Measurements from ENCODE around the gene VPS45.

VPS45 gene

DNA sequence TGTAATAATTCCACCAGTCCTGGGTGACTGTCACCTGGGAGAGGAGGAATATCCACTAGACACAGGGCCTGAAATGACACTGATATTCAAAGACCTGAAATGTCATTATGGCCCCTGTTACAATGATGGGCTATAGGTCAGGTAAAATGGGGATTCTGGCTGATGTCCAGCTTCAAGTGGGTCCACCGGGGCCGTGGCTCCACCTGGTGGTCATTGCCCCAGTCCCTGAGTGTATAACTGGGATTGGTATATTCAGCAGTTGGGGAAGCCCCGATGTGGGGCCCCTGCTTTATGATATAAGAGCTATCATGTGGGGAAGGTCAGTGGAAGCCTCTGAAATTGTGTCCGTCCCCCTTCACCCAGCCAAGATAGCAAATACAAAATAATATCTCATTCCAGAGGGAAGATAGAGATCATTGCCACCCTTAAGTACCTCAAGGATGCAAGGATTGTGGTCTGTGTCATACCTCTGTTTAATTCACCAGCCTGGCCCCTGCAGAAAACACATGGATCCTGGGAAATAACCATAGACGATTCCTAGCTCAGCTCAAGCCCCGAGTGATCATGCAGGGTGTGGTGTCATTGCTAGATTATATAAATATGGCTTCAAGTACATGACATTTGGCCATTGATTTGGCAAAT is 101.5 kb downstream of the VPS45 start:
- H3K9me3 ChIP-seq (ENCODE audit: control insufficient read depth, insufficient read depth, low read depth, low read length) = no peaks in the 10 kb centered on the region
- POLR2A ChIA-PET = interaction anchor here (1.1 kb wide), 1 partner anchor 281 kb away, joined by 4 read pairs; a partner anchor contains a TSS
- H3K4me1 ChIP-seq (ENCODE audit: control insufficient read depth, insufficient read depth, low read length) = no peaks in the 10 kb centered on the region
- no peak overlapping the region for H3K27ac ChIP-seq (ENCODE audit: extremely low read depth, low read depth, low read length)
- no peaks in the 10 kb centered on the region for H3K36me3 ChIP-seq (ENCODE audit: control insufficient read depth in 2 of 2, insufficient read depth in 1 of 2, low read length in 2 of 2)
- H3K4me3 ChIP-seq (ENCODE audit: low read depth, low read length) = no peak overlapping the region
- CTCF ChIA-PET = interaction anchor here (0.5 to 5.2 kb wide), 34 partner anchors 9 to 703 kb away, joined by 3 to 37 read pairs (median 3); partner anchors contain the start of gene VPS45
- TF ChIP-seq BCL11A (tag by site-specific recombination; IDR thresholded peaks at IDR 0.05; ENCODE audit: low read depth) = no peak
- 0 out of 2 replicates have a peak, but pooled peaks have one; percentile 8 for TF ChIP-seq GLIS1 (tag by site-specific recombination; IDR thresholded peaks at IDR 0.05)
- peak; percentile 37; the same call in 1 of the 2 replicates for TF ChIP-seq ZNF501 (tag by site-specific recombination; IDR thresholded peaks at IDR 0.05)
- TF ChIP-seq ZSCAN16 (tag by site-specific recombination; IDR thresholded peaks at IDR 0.05) = no peak
- TF ChIP-seq, protein P1, sequence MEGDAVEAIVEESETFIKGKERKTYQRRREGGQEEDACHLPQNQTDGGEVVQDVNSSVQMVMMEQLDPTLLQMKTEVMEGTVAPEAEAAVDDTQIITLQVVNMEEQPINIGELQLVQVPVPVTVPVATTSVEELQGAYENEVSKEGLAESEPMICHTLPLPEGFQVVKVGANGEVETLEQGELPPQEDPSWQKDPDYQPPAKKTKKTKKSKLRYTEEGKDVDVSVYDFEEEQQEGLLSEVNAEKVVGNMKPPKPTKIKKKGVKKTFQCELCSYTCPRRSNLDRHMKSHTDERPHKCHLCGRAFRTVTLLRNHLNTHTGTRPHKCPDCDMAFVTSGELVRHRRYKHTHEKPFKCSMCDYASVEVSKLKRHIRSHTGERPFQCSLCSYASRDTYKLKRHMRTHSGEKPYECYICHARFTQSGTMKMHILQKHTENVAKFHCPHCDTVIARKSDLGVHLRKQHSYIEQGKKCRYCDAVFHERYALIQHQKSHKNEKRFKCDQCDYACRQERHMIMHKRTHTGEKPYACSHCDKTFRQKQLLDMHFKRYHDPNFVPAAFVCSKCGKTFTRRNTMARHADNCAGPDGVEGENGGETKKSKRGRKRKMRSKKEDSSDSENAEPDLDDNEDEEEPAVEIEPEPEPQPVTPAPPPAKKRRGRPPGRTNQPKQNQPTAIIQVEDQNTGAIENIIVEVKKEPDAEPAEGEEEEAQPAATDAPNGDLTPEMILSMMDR (tag by site-specific recombination; IDR thresholded peaks at IDR 0.05) = peak; percentile 67
- TF ChIP-seq ZNF529 (tag by site-specific recombination; IDR thresholded peaks at IDR 0.05; ENCODE audit: insufficient replicate concordance) = no peak
- TF ChIP-seq MZF1 (tag by site-specific recombination; IDR thresholded peaks at IDR 0.05; ENCODE audit: borderline replicate concordance) = peak; percentile 100
- TF ChIP-seq, protein P2, sequence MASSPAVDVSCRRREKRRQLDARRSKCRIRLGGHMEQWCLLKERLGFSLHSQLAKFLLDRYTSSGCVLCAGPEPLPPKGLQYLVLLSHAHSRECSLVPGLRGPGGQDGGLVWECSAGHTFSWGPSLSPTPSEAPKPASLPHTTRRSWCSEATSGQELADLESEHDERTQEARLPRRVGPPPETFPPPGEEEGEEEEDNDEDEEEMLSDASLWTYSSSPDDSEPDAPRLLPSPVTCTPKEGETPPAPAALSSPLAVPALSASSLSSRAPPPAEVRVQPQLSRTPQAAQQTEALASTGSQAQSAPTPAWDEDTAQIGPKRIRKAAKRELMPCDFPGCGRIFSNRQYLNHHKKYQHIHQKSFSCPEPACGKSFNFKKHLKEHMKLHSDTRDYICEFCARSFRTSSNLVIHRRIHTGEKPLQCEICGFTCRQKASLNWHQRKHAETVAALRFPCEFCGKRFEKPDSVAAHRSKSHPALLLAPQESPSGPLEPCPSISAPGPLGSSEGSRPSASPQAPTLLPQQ (tag by site-specific recombination; IDR thresholded peaks at IDR 0.05) = peak; percentile 97
- TF ChIP-seq, protein P3, sequence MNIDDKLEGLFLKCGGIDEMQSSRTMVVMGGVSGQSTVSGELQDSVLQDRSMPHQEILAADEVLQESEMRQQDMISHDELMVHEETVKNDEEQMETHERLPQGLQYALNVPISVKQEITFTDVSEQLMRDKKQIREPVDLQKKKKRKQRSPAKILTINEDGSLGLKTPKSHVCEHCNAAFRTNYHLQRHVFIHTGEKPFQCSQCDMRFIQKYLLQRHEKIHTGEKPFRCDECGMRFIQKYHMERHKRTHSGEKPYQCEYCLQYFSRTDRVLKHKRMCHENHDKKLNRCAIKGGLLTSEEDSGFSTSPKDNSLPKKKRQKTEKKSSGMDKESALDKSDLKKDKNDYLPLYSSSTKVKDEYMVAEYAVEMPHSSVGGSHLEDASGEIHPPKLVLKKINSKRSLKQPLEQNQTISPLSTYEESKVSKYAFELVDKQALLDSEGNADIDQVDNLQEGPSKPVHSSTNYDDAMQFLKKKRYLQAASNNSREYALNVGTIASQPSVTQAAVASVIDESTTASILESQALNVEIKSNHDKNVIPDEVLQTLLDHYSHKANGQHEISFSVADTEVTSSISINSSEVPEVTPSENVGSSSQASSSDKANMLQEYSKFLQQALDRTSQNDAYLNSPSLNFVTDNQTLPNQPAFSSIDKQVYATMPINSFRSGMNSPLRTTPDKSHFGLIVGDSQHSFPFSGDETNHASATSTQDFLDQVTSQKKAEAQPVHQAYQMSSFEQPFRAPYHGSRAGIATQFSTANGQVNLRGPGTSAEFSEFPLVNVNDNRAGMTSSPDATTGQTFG (tag by site-specific recombination; IDR thresholded peaks at IDR 0.05; ENCODE audit: borderline replicate concordance) = no peak
- no peak for TF ChIP-seq ZNF112 (tag by site-specific recombination; IDR thresholded peaks at IDR 0.05)
- no peak for TF ChIP-seq PRDM1 (tag by site-specific recombination; IDR thresholded peaks at IDR 0.05)
- TF ChIP-seq ZNF391 (tag by site-specific recombination; IDR thresholded peaks at IDR 0.05; ENCODE audit: borderline replicate concordance, low read depth) = no peak
- no peak for TF ChIP-seq KLF16 (tag by site-specific recombination; IDR thresholded peaks at IDR 0.05)
- no peak for TF ChIP-seq TRIM28 (IDR thresholded peaks at IDR 0.05; ENCODE audit: borderline replicate concordance, low read length)
- 0 out of 2 replicates have a peak, but pooled peaks have one; percentile 25 for TF ChIP-seq ZEB2 (tag by site-specific recombination; IDR thresholded peaks at IDR 0.05)
- TF ChIP-seq, protein P4, sequence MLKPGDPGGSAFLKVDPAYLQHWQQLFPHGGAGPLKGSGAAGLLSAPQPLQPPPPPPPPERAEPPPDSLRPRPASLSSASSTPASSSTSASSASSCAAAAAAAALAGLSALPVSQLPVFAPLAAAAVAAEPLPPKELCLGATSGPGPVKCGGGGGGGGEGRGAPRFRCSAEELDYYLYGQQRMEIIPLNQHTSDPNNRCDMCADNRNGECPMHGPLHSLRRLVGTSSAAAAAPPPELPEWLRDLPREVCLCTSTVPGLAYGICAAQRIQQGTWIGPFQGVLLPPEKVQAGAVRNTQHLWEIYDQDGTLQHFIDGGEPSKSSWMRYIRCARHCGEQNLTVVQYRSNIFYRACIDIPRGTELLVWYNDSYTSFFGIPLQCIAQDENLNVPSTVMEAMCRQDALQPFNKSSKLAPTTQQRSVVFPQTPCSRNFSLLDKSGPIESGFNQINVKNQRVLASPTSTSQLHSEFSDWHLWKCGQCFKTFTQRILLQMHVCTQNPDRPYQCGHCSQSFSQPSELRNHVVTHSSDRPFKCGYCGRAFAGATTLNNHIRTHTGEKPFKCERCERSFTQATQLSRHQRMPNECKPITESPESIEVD (tag by site-specific recombination; IDR thresholded peaks at IDR 0.05) = no peak
- no peak for TF ChIP-seq ZNF354C (tag by site-specific recombination; IDR thresholded peaks at IDR 0.05; ENCODE audit: borderline replicate concordance, low read depth)
- TF ChIP-seq ZNF670 (tag by site-specific recombination; IDR thresholded peaks at IDR 0.05; ENCODE audit: low read depth) = no peak
- no peak for TF ChIP-seq IKZF3 (tag by site-specific recombination; IDR thresholded peaks at IDR 0.05)
- 0 out of 2 replicates have a peak, but pooled peaks have one; percentile 10 for TF ChIP-seq ZNF184 (tag by site-specific recombination; IDR thresholded peaks at IDR 0.05)
- no peak for TF ChIP-seq FEZF1 (tag by site-specific recombination; IDR thresholded peaks at IDR 0.05)
- no peak for TF ChIP-seq WT1 (tag by site-specific recombination; IDR thresholded peaks at IDR 0.05)
- TF ChIP-seq, protein P5, sequence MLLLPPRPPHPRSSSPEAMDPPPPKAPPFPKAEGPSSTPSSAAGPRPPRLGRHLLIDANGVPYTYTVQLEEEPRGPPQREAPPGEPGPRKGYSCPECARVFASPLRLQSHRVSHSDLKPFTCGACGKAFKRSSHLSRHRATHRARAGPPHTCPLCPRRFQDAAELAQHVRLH (tag by site-specific recombination; IDR thresholded peaks at IDR 0.05) = no peak
- TF ChIP-seq ZFHX2 (tag by site-specific recombination; conservative IDR thresholded peaks at IDR 0.05) = no peak
- 0 out of 2 replicates have a peak, but pooled peaks have one; percentile 40 for TF ChIP-seq ZNF10 (tag by site-specific recombination; IDR thresholded peaks at IDR 0.05)
- TF ChIP-seq ZNF654 (tag by site-specific recombination; IDR thresholded peaks at IDR 0.05; ENCODE audit: low read depth) = peak; percentile 83
- TF ChIP-seq, protein P6, sequence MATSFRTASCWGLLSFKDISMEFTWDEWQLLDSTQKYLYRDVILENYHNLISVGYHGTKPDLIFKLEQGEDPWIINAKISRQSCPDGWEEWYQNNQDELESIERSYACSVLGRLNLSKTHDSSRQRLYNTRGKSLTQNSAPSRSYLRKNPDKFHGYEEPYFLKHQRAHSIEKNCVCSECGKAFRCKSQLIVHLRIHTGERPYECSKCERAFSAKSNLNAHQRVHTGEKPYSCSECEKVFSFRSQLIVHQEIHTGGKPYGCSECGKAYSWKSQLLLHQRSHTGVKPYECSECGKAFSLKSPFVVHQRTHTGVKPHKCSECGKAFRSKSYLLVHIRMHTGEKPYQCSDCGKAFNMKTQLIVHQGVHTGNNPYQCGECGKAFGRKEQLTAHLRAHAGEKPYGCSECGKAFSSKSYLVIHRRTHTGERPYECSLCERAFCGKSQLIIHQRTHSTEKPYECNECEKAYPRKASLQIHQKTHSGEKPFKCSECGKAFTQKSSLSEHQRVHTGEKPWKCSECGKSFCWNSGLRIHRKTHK (tag by site-specific recombination; IDR thresholded peaks at IDR 0.05) = no peak
- TF ChIP-seq ZFP69B (tag by site-specific recombination; IDR thresholded peaks at IDR 0.05) = peak; percentile 97
- peak; percentile 51; the same call in 1 of the 2 replicates for TF ChIP-seq ZXDB (tag by site-specific recombination; IDR thresholded peaks at IDR 0.05)
